ENCODE data around the gene MMP11. TPM values are rescaled to one million over a fixed set of nuclear protein-coding genes. Genes with fewer than 3 reads are reported as not detected.

The MMP11 gene
- total and polyA plus RNA-seq, 2 of the 13 experiments (the other 11 are each of a cell fraction or from before 2014, with no cell fraction given) = 8.9 to 28.6 TPM

GRCh38 chr22:23767673-23768548, 4.7 kb upstream of the MMP11 start, which contains the start of gene CHCHD10 (continued):
- TF ChIP-seq ZNF281 (CRISPR knock-in tag; IDR thresholded peaks at IDR 0.05; ENCODE audit: borderline replicate concordance) (peak; percentile 81), ZNF124 (CRISPR knock-in tag; IDR thresholded peaks at IDR 0.05) (no peak; the same call in none of the 2 replicates), ZBTB8A (CRISPR knock-in tag; IDR thresholded peaks at IDR 0.05; ENCODE audit: borderline replicate concordance, low read depth) (peak; percentile 59; the same call in 1 of the 2 replicates), ONECUT2 (CRISPR knock-in tag; IDR thresholded peaks at IDR 0.05) (no peak), HOXD1 (CRISPR knock-in tag; IDR thresholded peaks at IDR 0.05) (0 out of 2 replicates have a peak, but pooled peaks have one; percentile 52), RBAK (CRISPR knock-in tag; IDR thresholded peaks at IDR 0.05) (0 out of 2 replicates have a peak, but pooled peaks have one; percentile 36), TOPORS (CRISPR knock-in tag; IDR thresholded peaks at IDR 0.05) (no peak), ZNF343 (CRISPR knock-in tag; IDR thresholded peaks at IDR 0.05) (peak; percentile 85; the same call in 1 of the 2 replicates), NFKB2 (CRISPR knock-in tag; IDR thresholded peaks at IDR 0.05; ENCODE audit: borderline replicate concordance) (peak; percentile 12; the same call in 1 of the 2 replicates), WIZ (CRISPR knock-in tag; IDR thresholded peaks at IDR 0.05) (peak; percentile 18; the same call in 1 of the 2 replicates), ZNF20 (CRISPR knock-in tag; IDR thresholded peaks at IDR 0.05) (no peak), CSRNP1 (CRISPR knock-in tag; IDR thresholded peaks at IDR 0.05) (peak; percentile 94), KDM5B (CRISPR knock-in tag; IDR thresholded peaks at IDR 0.05; ENCODE audit: borderline replicate concordance) (peak; percentile 19; the same call in 1 of the 2 replicates), SMC3 (IDR thresholded peaks at IDR 0.05; ENCODE audit: low read length) (peak; percentile 54; the same call in 1 of the 2 replicates), MAFK (conservative IDR thresholded peaks at IDR 0.05 in 1 of 2, IDR thresholded peaks at IDR 0.05 in 1 of 2; ENCODE audit: low read length in 2 of 2) (no peak), ZNF609 (CRISPR knock-in tag; IDR thresholded peaks at IDR 0.05; ENCODE audit: borderline replicate concordance) (peak; percentile 53), ZNF740 (CRISPR knock-in tag; IDR thresholded peaks at IDR 0.05) (0 out of 2 replicates have a peak, but pooled peaks have one; percentile 49), ZNF891 (CRISPR knock-in tag; IDR thresholded peaks at IDR 0.05) (peak; percentile 9; the same call in 1 of the 2 replicates)
